A172 (cell line): Measurements from ENCODE around the gene C11orf87. TPM values are rescaled to one million over a fixed set of nuclear protein-coding genes. Genes with fewer than 3 reads are reported as not detected.
A peak's percentile ranks its signal among the peaks of the same experiment; 100 is the strongest.

Source experiments
- DNase-seq: peaks from one replicate; pipeline ENCODE4 v3.0.0-alpha.2; 2015; ENCODE audit warnings: low spot score
- total RNA-seq: library from RNA; depleted of rRNA; stranded (reverse); fragments of >200 nt; shearing (Covaris generic); gene quantifications from 2 replicates; pipeline ENCODE4 v1.2.3, GENCODE V29; 2014; rRNA removed

Gene C11orf87
- not detected in 2 replicates for total RNA-seq

GRCh38 chr11:109421981-109422869, at the start of gene C11orf87:
C11orf87 (plus strand) TSS chr11:109422190; CDS start chr11:109423634, 1,444 bp downstream.
- no peak for DNase-seq

- DNase-seq = no peak
These were observed 48.0 kb upstream of the C11orf87 start for GRCh38 chr11:109374032-109374431.

- DNase-seq = no peak
These were observed 47.5 kb upstream of the C11orf87 start for GRCh38 chr11:109374441-109374840.

- no peak for DNase-seq
These were observed 44.8 kb upstream of the C11orf87 start for GRCh38 chr11:109377039-109377742.

DNA sequence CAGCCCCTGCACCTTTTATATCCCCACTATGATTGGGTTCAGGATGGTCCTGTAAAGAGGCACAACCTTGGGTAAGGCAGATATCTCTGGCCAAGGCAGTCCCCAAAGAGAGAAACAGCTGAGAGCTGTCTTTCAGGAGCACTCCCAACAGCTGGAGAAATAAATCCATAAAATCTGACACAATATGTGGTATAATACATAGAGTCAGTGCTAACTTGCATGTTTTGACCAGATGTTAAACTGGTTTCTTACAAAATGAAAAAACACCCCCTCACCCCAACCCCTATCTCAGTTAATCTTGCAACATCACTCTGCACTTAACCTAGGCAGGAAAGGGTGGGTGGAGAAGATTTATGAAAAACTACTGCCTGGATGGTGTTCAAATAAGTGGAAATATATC, 44.0 kb upstream of the C11orf87 start:
- no peak for DNase-seq

- no peak for DNase-seq
These were observed 38.7 kb upstream of the C11orf87 start for GRCh38 chr11:109383306-109383705.

DNA sequence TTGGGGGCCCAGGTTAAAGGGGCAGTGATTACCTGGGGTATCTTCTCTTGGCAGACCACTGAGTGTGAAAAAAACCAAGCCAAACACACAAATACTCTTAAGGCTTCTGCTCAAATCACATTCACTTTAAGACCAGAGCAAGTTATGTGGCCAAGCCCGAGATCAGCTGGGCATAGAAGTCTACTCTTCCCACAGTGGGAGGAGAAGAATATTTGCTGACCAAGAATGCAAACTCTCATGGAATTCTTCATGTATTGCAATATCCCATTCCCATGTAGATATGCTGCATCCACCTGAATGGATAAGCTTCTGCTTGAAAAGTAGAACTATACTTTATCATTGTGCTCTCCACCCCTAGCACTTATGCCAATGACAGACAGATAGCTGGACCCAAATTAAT, 37.1 kb upstream of the C11orf87 start:
- no peak for DNase-seq

GRCh38 chr11:109388982-109389381, 33.0 kb upstream of the C11orf87 start:
- no peak for DNase-seq

DNA sequence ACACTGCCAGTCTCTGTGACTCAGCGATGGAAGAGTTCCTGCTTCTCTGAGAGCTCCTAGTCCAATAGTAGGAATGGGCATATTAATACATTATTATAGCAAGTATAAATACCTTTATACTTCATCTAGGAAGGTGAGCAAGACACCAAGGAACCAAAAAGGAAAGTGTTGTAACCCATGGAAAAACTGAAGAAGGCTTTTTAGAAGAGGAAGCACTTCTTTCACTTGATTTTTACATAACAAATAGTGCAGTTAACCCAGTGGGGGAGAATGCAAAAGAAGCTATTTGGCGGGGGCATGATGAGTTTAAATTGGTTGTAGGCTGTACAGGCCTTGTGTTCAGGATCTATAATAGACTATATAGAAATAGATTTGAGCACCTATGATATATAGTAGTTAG, 31.2 kb upstream of the C11orf87 start:
- DNase-seq = no peak

- no peak for DNase-seq
These were observed 20.4 kb upstream of the C11orf87 start for GRCh38 chr11:109401545-109401944.

- no peak for DNase-seq
These were observed 16.3 kb upstream of the C11orf87 start for GRCh38 chr11:109405671-109406070.

- DNase-seq = no peak
These were observed 5.4 kb upstream of the C11orf87 start for GRCh38 chr11:109416601-109417000.

DNA sequence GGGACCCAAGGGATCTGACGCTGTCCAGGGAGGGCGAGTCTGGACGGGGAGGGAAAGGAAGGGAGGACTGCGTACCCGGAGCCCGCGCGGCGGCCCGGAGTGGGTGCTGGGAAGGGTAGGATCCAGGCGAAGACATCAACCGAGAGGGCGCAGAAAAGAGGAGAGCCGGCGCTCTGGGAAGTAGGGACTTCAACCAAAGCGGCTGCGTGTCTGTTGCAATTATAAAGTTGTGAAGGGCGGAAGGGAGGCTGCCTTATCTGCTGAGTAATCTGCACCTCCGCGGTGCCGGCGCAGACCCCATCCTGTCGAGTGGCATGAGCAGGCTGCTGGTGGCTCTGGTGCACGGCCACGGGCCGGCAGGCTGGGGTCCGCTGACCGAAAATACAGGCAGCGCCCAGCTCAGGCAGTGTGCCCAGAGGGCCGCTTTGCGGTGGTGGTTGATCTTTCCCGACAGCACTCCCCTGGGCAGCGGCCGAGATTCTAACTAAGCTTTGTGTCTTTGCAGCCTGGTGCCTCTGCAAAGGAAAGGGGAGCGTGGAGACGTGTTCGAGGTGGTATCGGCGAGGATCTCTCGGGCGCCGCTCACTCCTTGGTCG, 978 bp downstream of the C11orf87 start:
- DNase-seq = no peak

GRCh38 chr11:109423466-109424190, 1.6 kb downstream of the C11orf87 start:
- no peak for DNase-seq

GRCh38 chr11:109424901-109425300, 2.9 kb downstream of the C11orf87 start:
- DNase-seq = peak; percentile 7

- DNase-seq = no peak
These were observed 3.6 kb downstream of the C11orf87 start for GRCh38 chr11:109425554-109425953.

DNA sequence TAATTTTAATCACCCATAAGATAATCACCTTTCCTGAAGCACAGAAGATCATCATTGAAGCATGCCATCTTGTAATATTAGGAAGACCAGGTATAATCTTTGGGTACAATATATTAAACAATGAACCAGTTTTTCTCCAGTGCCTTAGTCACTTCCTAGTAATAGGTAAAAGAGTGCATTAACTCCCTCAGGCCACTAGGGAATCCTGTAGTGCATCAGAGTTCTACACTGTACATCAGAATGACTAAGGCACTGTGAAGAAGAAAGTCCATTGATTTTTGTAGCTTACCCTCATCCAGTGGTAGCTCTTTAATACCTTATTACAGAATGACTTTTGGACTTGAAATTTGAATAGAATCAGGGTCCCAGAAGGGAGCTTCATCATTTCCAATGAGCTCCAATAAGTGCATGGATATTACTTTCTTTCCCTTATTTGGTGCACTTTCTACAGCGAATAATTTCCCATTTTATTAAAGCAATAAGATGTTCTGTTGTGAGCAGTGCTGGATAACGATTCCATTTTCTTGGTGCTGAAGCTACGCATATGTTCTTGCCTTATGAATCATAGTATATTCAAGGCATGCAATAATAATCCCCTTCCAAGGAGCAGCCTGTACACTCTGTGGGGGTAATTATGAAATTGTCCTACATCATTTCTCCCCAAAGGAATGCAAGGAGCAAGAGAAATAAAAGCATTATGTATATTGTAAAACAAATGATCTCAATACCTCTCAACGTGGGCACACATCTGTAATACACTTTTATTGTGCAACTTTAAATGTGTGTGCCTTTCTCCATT, 4.7 kb downstream of the C11orf87 start:
- DNase-seq = no peak

DNA sequence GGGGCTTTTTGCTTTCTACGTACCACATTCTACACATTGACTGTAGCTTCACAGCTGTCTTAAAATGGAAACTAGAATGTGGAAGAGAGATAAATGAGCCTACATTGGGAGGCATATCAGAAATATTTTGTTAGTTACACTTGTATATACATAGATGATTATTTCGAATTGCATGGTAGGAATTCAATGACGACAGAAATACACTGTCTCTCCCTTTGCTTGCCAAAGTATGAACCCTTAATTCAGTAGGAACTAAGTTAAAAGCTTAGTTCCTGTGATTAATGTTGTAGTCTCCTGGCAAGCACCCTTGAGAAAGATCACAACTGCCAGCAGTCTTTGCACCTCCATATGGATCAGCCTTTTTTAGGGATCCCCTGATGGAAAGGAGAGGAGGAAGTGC, 10.1 kb downstream of the C11orf87 start:
- DNase-seq = no peak

GRCh38 chr11:109433753-109434256, 11.8 kb downstream of the C11orf87 start:
- peak; percentile 10 for DNase-seq

- peak; percentile 55 for DNase-seq
These were observed 13.2 kb downstream of the C11orf87 start for GRCh38 chr11:109435121-109435742.
